ENCODE data around the gene TBC1D2B. TPM values are rescaled to one million over a fixed set of nuclear protein-coding genes. Genes with fewer than 3 reads are reported as not detected.
A peak's percentile ranks its signal among the peaks of the same experiment; 100 is the strongest.

The TBC1D2B gene
- total and polyA plus RNA-seq, 4 donors = 8.4 to 119 (median 22.0) TPM

DNA sequence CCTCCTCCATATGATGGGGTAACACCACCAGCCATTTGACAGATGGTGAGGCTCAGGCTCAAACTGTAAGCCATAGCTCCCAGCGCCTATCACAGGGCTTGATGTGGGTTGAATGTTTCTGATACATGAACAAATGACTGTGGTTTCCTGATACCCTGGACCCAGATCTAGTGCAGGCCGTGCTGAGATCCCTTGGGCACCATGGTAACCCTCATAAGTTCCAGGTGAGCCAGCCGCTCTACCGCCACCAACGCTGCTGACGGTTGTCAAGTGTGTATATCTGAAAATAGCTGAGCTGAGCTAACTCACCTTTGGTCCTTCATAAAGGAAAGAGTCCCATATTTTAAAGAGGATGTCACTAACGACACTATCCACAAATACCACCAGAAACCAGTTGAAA, 74.5 kb downstream of the TBC1D2B start:
- TF ChIP-seq TAF1 (conservative IDR thresholded peaks at IDR 0.05) = no peak
- no peak for TF ChIP-seq RXRA (IDR thresholded peaks at IDR 0.05)
- TF ChIP-seq, protein P1, sequence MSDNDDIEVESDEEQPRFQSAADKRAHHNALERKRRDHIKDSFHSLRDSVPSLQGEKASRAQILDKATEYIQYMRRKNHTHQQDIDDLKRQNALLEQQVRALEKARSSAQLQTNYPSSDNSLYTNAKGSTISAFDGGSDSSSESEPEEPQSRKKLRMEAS (IDR thresholded peaks at IDR 0.05) = no peak
- no peak for TF ChIP-seq RAD21 (IDR thresholded peaks at IDR 0.05)
- no peak for TF ChIP-seq JUND (IDR thresholded peaks at IDR 0.05)
- TF ChIP-seq, protein P2, sequence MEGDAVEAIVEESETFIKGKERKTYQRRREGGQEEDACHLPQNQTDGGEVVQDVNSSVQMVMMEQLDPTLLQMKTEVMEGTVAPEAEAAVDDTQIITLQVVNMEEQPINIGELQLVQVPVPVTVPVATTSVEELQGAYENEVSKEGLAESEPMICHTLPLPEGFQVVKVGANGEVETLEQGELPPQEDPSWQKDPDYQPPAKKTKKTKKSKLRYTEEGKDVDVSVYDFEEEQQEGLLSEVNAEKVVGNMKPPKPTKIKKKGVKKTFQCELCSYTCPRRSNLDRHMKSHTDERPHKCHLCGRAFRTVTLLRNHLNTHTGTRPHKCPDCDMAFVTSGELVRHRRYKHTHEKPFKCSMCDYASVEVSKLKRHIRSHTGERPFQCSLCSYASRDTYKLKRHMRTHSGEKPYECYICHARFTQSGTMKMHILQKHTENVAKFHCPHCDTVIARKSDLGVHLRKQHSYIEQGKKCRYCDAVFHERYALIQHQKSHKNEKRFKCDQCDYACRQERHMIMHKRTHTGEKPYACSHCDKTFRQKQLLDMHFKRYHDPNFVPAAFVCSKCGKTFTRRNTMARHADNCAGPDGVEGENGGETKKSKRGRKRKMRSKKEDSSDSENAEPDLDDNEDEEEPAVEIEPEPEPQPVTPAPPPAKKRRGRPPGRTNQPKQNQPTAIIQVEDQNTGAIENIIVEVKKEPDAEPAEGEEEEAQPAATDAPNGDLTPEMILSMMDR (IDR thresholded peaks at IDR 0.05; ENCODE audit: low read depth, low read length, missing input control) = no peak
- TF ChIP-seq YY1 (IDR thresholded peaks at IDR 0.05) = no peak
- no peak for TF ChIP-seq HNF4G (IDR thresholded peaks at IDR 0.05)
- no peak for DNase-seq (ENCODE audit: low spot score)
- Histone ChIP-seq H3K9me3 (ENCODE audit: control insufficient read depth in 4 of 4, low read length in 3 of 4) (no peaks in the 10 kb centered on the region), H3K9ac (ENCODE audit: low read depth in 1 of 2, low read length in 2 of 2) (no peak overlapping the region), H3K4me3 (ENCODE audit: low read depth in 1 of 3, low read length in 3 of 3) (no peak overlapping the region), H3K4me1 (ENCODE audit: control insufficient read depth in 4 of 4, insufficient read depth in 4 of 4, low read length in 3 of 4) (peaks cover 23 to 67% (median 60%) of the 10 kb centered on the region in 4 donors), H3K36me3 (ENCODE audit: control insufficient read depth in 4 of 4, insufficient read depth in 3 of 4, low read depth in 1 of 4, low read length in 3 of 4) (peaks cover 8 to 25% (median 21%) of the 10 kb centered on the region in 4 donors), H3K27me3 (ENCODE audit: control insufficient read depth in 4 of 4, insufficient read depth in 4 of 4, low read length in 3 of 4) (no peaks in the 10 kb centered on the region), H3K27ac (ENCODE audit: low read depth in 1 of 2, low read length in 2 of 2) (peak overlapping the region; percentile 81 to 83)
- WGBS = 96% methylated on average over 7 of the region's 7 CpGs

DNA sequence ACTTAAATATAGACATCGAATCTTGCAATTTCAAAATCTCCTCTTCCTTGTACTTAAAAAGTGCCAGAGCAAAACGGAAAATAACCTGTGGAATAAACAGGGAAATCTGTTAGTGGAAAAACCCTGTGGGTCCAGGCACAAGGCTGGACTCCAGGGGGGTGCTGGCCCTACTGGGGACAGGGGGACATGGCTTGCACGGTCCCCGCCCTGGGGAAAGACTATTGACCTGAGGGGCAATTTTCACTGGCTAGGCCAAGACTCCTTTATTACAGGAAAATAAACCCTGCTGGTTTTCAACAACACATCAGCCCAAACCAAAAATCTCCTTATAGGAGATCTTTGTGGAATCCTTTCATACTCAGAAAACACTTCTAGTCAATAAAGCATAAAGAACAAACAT, 75.9 kb downstream of the TBC1D2B start:
- Histone ChIP-seq H3K27me3 (ENCODE audit: control insufficient read depth in 4 of 4, insufficient read depth in 4 of 4, low read length in 3 of 4) (no peaks in the 10 kb centered on the region), H3K4me3 (ENCODE audit: low read depth in 1 of 3, low read length in 3 of 3) (no peak overlapping the region), H3K4me1 (ENCODE audit: control insufficient read depth in 4 of 4, insufficient read depth in 4 of 4, low read length in 3 of 4) (peaks cover 15 to 54% (median 47%) of the 10 kb centered on the region in 4 donors), H3K9ac (ENCODE audit: low read depth in 1 of 2, low read length in 2 of 2) (no peak overlapping the region), H3K36me3 (ENCODE audit: control insufficient read depth in 4 of 4, insufficient read depth in 3 of 4, low read depth in 1 of 4, low read length in 3 of 4) (peaks cover 12 to 32% (median 29%) of the 10 kb centered on the region in 4 donors), H3K9me3 (ENCODE audit: control insufficient read depth in 4 of 4, low read length in 3 of 4) (no peaks in the 10 kb centered on the region), H3K27ac (ENCODE audit: low read depth in 1 of 2, low read length in 2 of 2) (peak overlapping the region in 1 of 2 donors; percentile 0)
- DNase-seq (ENCODE audit: low spot score) = no peak
- TF ChIP-seq NR2F2 (IDR thresholded peaks at IDR 0.05) (no peak), HNF4G (IDR thresholded peaks at IDR 0.05) (no peak)
- TF ChIP-seq, protein P3, sequence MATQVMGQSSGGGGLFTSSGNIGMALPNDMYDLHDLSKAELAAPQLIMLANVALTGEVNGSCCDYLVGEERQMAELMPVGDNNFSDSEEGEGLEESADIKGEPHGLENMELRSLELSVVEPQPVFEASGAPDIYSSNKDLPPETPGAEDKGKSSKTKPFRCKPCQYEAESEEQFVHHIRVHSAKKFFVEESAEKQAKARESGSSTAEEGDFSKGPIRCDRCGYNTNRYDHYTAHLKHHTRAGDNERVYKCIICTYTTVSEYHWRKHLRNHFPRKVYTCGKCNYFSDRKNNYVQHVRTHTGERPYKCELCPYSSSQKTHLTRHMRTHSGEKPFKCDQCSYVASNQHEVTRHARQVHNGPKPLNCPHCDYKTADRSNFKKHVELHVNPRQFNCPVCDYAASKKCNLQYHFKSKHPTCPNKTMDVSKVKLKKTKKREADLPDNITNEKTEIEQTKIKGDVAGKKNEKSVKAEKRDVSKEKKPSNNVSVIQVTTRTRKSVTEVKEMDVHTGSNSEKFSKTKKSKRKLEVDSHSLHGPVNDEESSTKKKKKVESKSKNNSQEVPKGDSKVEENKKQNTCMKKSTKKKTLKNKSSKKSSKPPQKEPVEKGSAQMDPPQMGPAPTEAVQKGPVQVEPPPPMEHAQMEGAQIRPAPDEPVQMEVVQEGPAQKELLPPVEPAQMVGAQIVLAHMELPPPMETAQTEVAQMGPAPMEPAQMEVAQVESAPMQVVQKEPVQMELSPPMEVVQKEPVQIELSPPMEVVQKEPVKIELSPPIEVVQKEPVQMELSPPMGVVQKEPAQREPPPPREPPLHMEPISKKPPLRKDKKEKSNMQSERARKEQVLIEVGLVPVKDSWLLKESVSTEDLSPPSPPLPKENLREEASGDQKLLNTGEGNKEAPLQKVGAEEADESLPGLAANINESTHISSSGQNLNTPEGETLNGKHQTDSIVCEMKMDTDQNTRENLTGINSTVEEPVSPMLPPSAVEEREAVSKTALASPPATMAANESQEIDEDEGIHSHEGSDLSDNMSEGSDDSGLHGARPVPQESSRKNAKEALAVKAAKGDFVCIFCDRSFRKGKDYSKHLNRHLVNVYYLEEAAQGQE (IDR thresholded peaks at IDR 0.05) = no peak
- 91% methylated on average over 4 of the region's 4 CpGs for WGBS

DNA sequence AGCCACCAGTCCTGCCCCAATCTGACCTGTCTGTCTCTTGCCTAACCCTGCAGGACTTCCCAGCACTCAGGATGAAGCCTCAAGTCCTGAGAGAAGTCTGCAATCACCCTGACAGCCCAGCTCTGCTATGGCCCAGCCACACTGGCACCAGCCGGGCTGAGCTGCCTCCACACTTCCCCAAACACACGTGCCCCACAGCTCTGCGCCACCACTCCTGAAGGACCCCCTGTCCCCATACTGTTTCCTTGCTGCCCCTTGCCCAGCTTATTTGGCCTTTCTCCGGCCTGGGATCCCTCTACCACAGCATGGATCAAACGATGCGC, 76.6 kb downstream of the TBC1D2B start:
- WGBS = 91% methylated on average over 6 of the region's 6 CpGs
- Histone ChIP-seq H3K4me3 (ENCODE audit: low read depth in 1 of 3, low read length in 3 of 3) (no peak overlapping the region), H3K4me1 (ENCODE audit: control insufficient read depth in 4 of 4, insufficient read depth in 4 of 4, low read length in 3 of 4) (peaks cover 10 to 46% (median 39%) of the 10 kb centered on the region in 4 donors), H3K27me3 (ENCODE audit: control insufficient read depth in 4 of 4, insufficient read depth in 4 of 4, low read length in 3 of 4) (no peaks in the 10 kb centered on the region), H3K36me3 (ENCODE audit: control insufficient read depth in 4 of 4, insufficient read depth in 3 of 4, low read depth in 1 of 4, low read length in 3 of 4) (peaks cover 12 to 34% (median 32%) of the 10 kb centered on the region in 4 donors), H3K9ac (ENCODE audit: low read depth in 1 of 2, low read length in 2 of 2) (no peak overlapping the region), H3K27ac (ENCODE audit: low read depth in 1 of 2, low read length in 2 of 2) (peak overlapping the region; percentile 52 to 57), H3K9me3 (ENCODE audit: control insufficient read depth in 4 of 4, low read length in 3 of 4) (no peaks in the 10 kb centered on the region)
- no peak for DNase-seq (ENCODE audit: low spot score)
- no peak for TF ChIP-seq GABPA (IDR thresholded peaks at IDR 0.05 in 1 of 2, conservative IDR thresholded peaks at IDR 0.05 in 1 of 2)
- TF ChIP-seq, protein P1 (IDR thresholded peaks at IDR 0.05) = no peak
- TF ChIP-seq HNF4A (conservative IDR thresholded peaks at IDR 0.05) = no peak
- TF ChIP-seq HNF4G (IDR thresholded peaks at IDR 0.05) = no peak
- TF ChIP-seq, protein P4, sequence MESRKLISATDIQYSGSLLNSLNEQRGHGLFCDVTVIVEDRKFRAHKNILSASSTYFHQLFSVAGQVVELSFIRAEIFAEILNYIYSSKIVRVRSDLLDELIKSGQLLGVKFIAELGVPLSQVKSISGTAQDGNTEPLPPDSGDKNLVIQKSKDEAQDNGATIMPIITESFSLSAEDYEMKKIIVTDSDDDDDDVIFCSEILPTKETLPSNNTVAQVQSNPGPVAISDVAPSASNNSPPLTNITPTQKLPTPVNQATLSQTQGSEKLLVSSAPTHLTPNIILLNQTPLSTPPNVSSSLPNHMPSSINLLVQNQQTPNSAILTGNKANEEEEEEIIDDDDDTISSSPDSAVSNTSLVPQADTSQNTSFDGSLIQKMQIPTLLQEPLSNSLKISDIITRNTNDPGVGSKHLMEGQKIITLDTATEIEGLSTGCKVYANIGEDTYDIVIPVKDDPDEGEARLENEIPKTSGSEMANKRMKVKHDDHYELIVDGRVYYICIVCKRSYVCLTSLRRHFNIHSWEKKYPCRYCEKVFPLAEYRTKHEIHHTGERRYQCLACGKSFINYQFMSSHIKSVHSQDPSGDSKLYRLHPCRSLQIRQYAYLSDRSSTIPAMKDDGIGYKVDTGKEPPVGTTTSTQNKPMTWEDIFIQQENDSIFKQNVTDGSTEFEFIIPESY (IDR thresholded peaks at IDR 0.05) = no peak
- no peak for TF ChIP-seq RAD21 (IDR thresholded peaks at IDR 0.05)
- TF ChIP-seq, protein P5, sequence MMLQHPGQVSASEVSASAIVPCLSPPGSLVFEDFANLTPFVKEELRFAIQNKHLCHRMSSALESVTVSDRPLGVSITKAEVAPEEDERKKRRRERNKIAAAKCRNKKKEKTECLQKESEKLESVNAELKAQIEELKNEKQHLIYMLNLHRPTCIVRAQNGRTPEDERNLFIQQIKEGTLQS (IDR thresholded peaks at IDR 0.05) = no peak
- TF ChIP-seq, protein P3 (IDR thresholded peaks at IDR 0.05) = no peak
- TF ChIP-seq RXRA (IDR thresholded peaks at IDR 0.05) = no peak
- TF ChIP-seq FOXA2 (IDR thresholded peaks at IDR 0.05) = no peak
- no peak for TF ChIP-seq FOXA1 (IDR thresholded peaks at IDR 0.05)

Data from liver (tissue), 9 donors.